GM12878 (cell line): ENCODE results near the gene ASXL2. TPM values are rescaled to one million over a fixed set of nuclear protein-coding genes. Genes with fewer than 3 reads are reported as not detected.

Experiments used
- ATAC-seq: fragments of 200-7000 bp; cut with Tn5 transposase; 3 replicates; pipeline ENCODE4 v1.9.1; 2020; ENCODE audit warnings: mild to moderate bottlenecking, moderate library complexity
- BruUV-seq: library from RNA; stranded (reverse); fragments of 400-500 nt; replicated peaks from 2 replicates; lab custom pipeline; 2021; lab: Mats Ljungman, UMichigan
- CTCF ChIA-PET: fragments of 300-600 bp; sonication (Branson Sonifier 250); formaldehyde crosslinking; extraction: SDS; loops from one replicate; lab custom pipeline; 2021; ENCODE audit warnings: inconsistent platforms; lab: Yijun Ruan, JAX
- POLR2A ChIA-PET: fragments of 350-600 bp; formaldehyde crosslinking; extraction: SDS; loops from one replicate; lab custom pipeline; 2021; ENCODE audit warnings: inconsistent platforms; lab: Charles Lee
- RAD21 ChIA-PET: fragments of 300-600 bp; sonication (Branson Sonifier 250); formaldehyde crosslinking; loops from one replicate; lab custom pipeline; 2023; ENCODE audit warnings: antibody characterized with exemption; ENCODE audit not compliant: unreplicated experiment; lab: Charles Lee
- SMC1A ChIA-PET: fragments of 300-600 bp; sonication (Branson Sonifier 250); formaldehyde crosslinking; loops from one replicate; lab custom pipeline; 2023; ENCODE audit not compliant: unreplicated experiment, uncharacterized antibody; lab: Charles Lee
- DNase-seq: peaks from one replicate; pipeline ENCODE4 v3.0.0-alpha.2; 2011; ENCODE audit warnings: low read depth, low spot score
- FAIRE-seq: peaks from 3 replicates; lab custom pipeline; 2011; peaks lifted over from hg19 to GRCh38; lab: Jason Lieb, UNC
- H2AFZ ChIP-seq: 2 replicates; pipeline ENCODE4 v1.6.0; 2011; ENCODE audit warnings: low read depth, low read length, control low read depth; ENCODE audit not compliant: control insufficient read depth
- H3K27ac ChIP-seq: 2 replicates; pipeline ENCODE4 v1.5.1; 2011; ENCODE audit warnings: control low read depth; ENCODE audit not compliant: control insufficient read depth, insufficient read depth
- H3K27me3 ChIP-seq, 2 experiments: replicated peaks in 1 of 2; 2 replicates each; pipeline versions ENCODE4 v1.6.0 to v1.6.1; 2011; ENCODE audit warnings: low read length in 1 of 2; ENCODE audit not compliant: control insufficient read depth in 2 of 2, insufficient read depth in 2 of 2
- H3K36me3 ChIP-seq, 2 experiments: 2 replicates each; pipeline ENCODE4 v1.5.1; 2011; ENCODE audit warnings: low read length in 1 of 2; ENCODE audit not compliant: control insufficient read depth in 2 of 2, insufficient read depth in 2 of 2
- H3K4me1 ChIP-seq: 2 replicates; pipeline ENCODE4 v1.6.1; 2011; ENCODE audit warnings: mild to moderate bottlenecking, low read length, moderate library complexity, mixed read lengths; ENCODE audit not compliant: control insufficient read depth, insufficient read depth
- H3K4me2 ChIP-seq: 2 replicates; pipeline ENCODE4 v1.6.0; 2011; ENCODE audit warnings: control low read depth; ENCODE audit not compliant: control insufficient read depth, insufficient read depth
- H3K4me3 ChIP-seq: fragments of 200-600 bp; sonication (generic); 2 replicates; pipeline ENCODE4 v1.5.1; 2016
- H3K79me2 ChIP-seq: 2 replicates; pipeline ENCODE4 v1.6.0; 2011; ENCODE audit warnings: low read length; ENCODE audit not compliant: control insufficient read depth, insufficient read depth
- H3K9ac ChIP-seq: 2 replicates; pipeline ENCODE4 v1.8.0; 2011; ENCODE audit warnings: low read length, control low read depth, mixed read lengths; ENCODE audit not compliant: control insufficient read depth, insufficient read depth
- H3K9me3 ChIP-seq: replicated peaks from 3 replicates; pipeline ENCODE4 v1.5.1; 2011; ENCODE audit warnings: mild to moderate bottlenecking, low read length; ENCODE audit not compliant: control insufficient read depth, insufficient read depth
- H4K20me1 ChIP-seq: 2 replicates; pipeline ENCODE4 v1.6.0; 2011; ENCODE audit not compliant: control insufficient read depth, insufficient read depth
- BCL11A ChIP-seq: IDR thresholded peaks from 2 replicates; pipeline ENCODE4 v1.6.1; 2011; ENCODE audit warnings: low read depth, low read length
- ELK1 ChIP-seq: IDR thresholded peaks from 2 replicates; pipeline ENCODE4 v1.6.1; 2012; ENCODE audit warnings: low read depth, low read length, improper control_type of control experiment
- JUND ChIP-seq: IDR thresholded peaks from 2 replicates; pipeline ENCODE4 v1.6.1; 2012; ENCODE audit warnings: low read depth, mild to moderate bottlenecking, low read length, improper control_type of control experiment, moderate library complexity
- PML ChIP-seq: IDR thresholded peaks from 2 replicates; pipeline ENCODE4 v1.6.1; 2012; ENCODE audit warnings: low read length, inconsistent platforms
- POLR2AphosphoS2 ChIP-seq: IDR thresholded peaks from 2 replicates; pipeline ENCODE4 v1.6.1; 2011; ENCODE audit warnings: low read depth, mild to moderate bottlenecking, low read length, improper control_type of control experiment, moderate library complexity
- SMARCA5 ChIP-seq: fragments of 450-650 bp; IDR thresholded peaks from 2 replicates; pipeline ENCODE4 v1.6.1; 2017; ENCODE audit warnings: mild to moderate bottlenecking
- SMC3 ChIP-seq: IDR thresholded peaks from 2 replicates; pipeline ENCODE4 v1.6.1; 2011; ENCODE audit warnings: low read length, improper control_type of control experiment, borderline replicate concordance
- TCF7 ChIP-seq: IDR thresholded peaks from 2 replicates; pipeline ENCODE4 v1.6.1; 2014; ENCODE audit warnings: antibody characterized with exemption, borderline replicate concordance
- WGBS: methylation state at CpG from one replicate; pipeline ENCODE4 v1.1.6; 2016; ENCODE audit warnings: low lambda C conversion rate; ENCODE audit not compliant: insufficient replicate concordance, insufficient coverage; ENCODE audit errors: missing lambda C conversion rate; 5-methylcytosine and 5-hydroxymethylcytosine counted together
- in situ Hi-C: fragments of 300-500 bp; cut with MboI; formaldehyde crosslinking; loops from 9 replicates; pipeline ENCODE4 v1.14.3; 2018; ENCODE audit warnings: mixed read lengths
- intact Hi-C: fragments of 100-400 bp; cut with micrococcal nuclease; formaldehyde crosslinking; loops from one replicate; pipeline ENCODE4 v1.14.2; 2022; ENCODE audit not compliant: unreplicated experiment
- polyA plus RNA-seq, 11 experiments: library from polyadenylated mRNA; depleted of rRNA in 4 of 11; unstranded in 6 of 11; stranded (reverse) in 5 of 11; fragments of >200 nt; fragmentation: Nextera tagmentation in 4 of 11; fragmentation: Illumina TruSeq in 1 of 11; extraction: Ambion mirVana in 4 of 11; extraction: Trizol in 1 of 11; gene quantifications; 1 replicate in 1 of 11; 2 replicates in 10 of 11; pipeline versions ENCODE4 v1.2.1 to v1.2.3, GENCODE V29; 2011 to 2016; ENCODE audit warnings: inconsistent platforms in 2 of 11, missing spikeins in 2 of 11, low read depth in 1 of 11
- total RNA-seq, 4 experiments: library from RNA; depleted of rRNA in 3 of 4; stranded (reverse); fragments of >200 nt in 3 of 4; fragmentation: Illumina TruSeq in 1 of 4; extraction: Trizol in 1 of 4; gene quantifications; 2 replicates each; pipeline versions ENCODE4 v1.2.1 to v1.2.3, GENCODE V29; 2013 to 2021

The ASXL2 gene
- total and polyA plus RNA-seq, 10 of the 15 experiments (the other 5 are each of a cell fraction or from before 2014, with no cell fraction given), result 1.3 to 17.7 (median 5.5) TPM

- no peak overlapping the region for H3K27ac ChIP-seq
- no peaks in the 10 kb centered on the region for H3K27me3 ChIP-seq
- 94% methylated on average over 9 of the region's 9 CpGs for WGBS
- no peak overlapping the region for H3K9ac ChIP-seq
- peaks cover 15% of the 10 kb centered on the region for H3K4me1 ChIP-seq
- in situ Hi-C loops, result no loop called here
- no peak overlapping the region for H3K4me2 ChIP-seq
- no peaks in the 10 kb centered on the region for H4K20me1 ChIP-seq
- no TSS peak for BruUV-seq
- no peaks in the 10 kb centered on the region for H3K9me3 ChIP-seq
- peak overlapping the region; percentile 47 for H2AFZ ChIP-seq
- FAIRE-seq, result peak; percentile 13
- ChIA-PET RAD21 (no interaction called here), SMC1A (no interaction called here), POLR2A (no interaction called here), CTCF (no interaction called here)
- DNase-seq, result no peak
- no peak for ATAC-seq
- H3K79me2 ChIP-seq, result no peaks in the 10 kb centered on the region
- no peak for TF ChIP-seq JUND
- TF ChIP-seq BCL11A, result no peak
- TF ChIP-seq PML, result no peak
- TF ChIP-seq TCF7, result no peak
- no peak for TF ChIP-seq SMC3
- TF ChIP-seq POLR2AphosphoS2, result no peak
- no peak for TF ChIP-seq SMARCA5
- intact Hi-C loops, result no loop called here
- H3K36me3 ChIP-seq, result no peaks in the 10 kb centered on the region; a peak in 1 of 4 replicates
- H3K4me3 ChIP-seq, result no peak overlapping the region
Measured at GRCh38 chr2:25821225-25822056, 56.8 kb downstream of the ASXL2 start.

GRCh38 chr2:25819597-25820039 lies 58.7 kb downstream of the ASXL2 start:
- no peaks in the 10 kb centered on the region for H3K79me2 ChIP-seq
- ChIA-PET POLR2A (interaction anchor here (1.6 kb wide), 1 partner anchor 29 kb away, joined by 4 read pairs; no protein-coding TSS in a partner anchor), CTCF (no interaction called here), SMC1A (interaction anchor here (1.5 kb wide), 1 partner anchor 11 kb away, joined by 3 read pairs; no protein-coding TSS in a partner anchor), RAD21 (no interaction called here)
- no peak overlapping the region for H3K9ac ChIP-seq
- H3K4me1 ChIP-seq, result peaks cover 15% of the 10 kb centered on the region
- no TSS peak for BruUV-seq
- TF ChIP-seq BCL11A (no peak), ELK1 (no peak)
- no peaks in the 10 kb centered on the region for H3K27me3 ChIP-seq
- no peak overlapping the region for H3K4me3 ChIP-seq
- ATAC-seq, result no peak
- DNase-seq, result no peak
- no peak overlapping the region for H3K4me2 ChIP-seq
- H3K9me3 ChIP-seq, result no peaks in the 10 kb centered on the region
- no peak for FAIRE-seq
- no peak overlapping the region for H3K27ac ChIP-seq
- no peak overlapping the region for H2AFZ ChIP-seq
- intact Hi-C loops (no loop called here), in situ Hi-C loops (no loop called here)
- H3K36me3 ChIP-seq, result no peaks in the 10 kb centered on the region; a peak in 1 of 4 replicates
- H4K20me1 ChIP-seq, result no peaks in the 10 kb centered on the region
